HG03103 (cell line): ENCODE data around the gene SBNO2.

ENCODE experiments used
- ATAC-seq: cut with Tn5 transposase; IDR thresholded peaks from one replicate; pipeline ENCODE4 v1.9.1; 2021; ENCODE audit warnings: low read depth; ENCODE audit not compliant: unreplicated experiment

SBNO2 gene

DNA sequence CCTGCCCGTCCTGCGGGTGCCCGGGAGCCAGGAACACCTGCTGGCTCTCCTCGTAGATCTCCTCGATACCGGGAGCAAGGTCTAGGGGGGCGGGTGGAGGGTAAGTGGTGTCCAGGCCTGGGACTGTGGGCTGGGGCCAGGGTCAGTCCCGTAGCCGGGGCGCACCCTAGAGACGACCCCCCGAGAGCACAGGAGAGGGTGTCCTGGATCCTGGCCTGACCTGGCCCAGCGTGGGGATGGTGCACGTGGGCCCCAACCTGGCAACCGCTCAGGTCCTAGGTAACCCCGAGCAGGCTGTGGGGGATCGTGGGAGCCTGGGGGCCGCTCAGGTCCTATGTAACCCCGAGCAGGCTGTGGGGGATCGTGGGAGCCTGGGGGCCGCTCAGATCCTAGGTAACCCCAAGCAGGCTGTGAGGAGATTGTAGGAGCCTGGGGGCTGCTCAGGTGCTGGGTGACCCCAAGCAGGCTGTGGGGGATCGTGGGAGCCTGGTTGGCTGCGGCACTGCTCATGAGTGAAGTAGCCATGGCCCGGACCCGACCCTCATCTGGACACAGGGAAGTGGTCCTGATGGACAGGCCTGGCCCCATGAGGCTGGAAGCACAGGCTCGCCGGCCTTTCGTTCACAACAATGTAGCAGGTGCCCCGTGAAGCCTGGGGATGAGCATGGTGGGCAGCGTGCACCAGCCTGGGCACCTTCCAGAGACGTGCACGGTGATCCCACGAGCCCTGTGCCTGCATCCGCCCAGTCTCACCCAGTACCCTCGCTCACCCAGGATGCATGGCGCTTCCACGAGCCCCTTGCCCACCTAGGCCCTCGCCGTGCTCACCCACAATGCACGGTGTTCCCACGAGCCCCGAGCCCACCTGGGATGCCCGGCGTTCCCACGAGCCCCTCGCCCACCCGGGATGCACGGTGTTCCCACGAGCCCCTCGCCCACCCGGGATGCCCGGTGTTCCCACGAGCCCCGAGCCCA lies 64.1 kb downstream of the SBNO2 start:
- ATAC-seq, result no peak

- ATAC-seq, result no peak
Measured at GRCh38 chr19:1109032-1109551, 65.0 kb downstream of the SBNO2 start.

GRCh38 chr19:1108291-1109031 lies 65.6 kb downstream of the SBNO2 start:
- no peak for ATAC-seq

GRCh38 chr19:1107661-1108261 lies 66.3 kb downstream of the SBNO2 start:
- no peak for ATAC-seq

- ATAC-seq, result no peak
Measured at GRCh38 chr19:1106841-1107660, 67.0 kb downstream of the SBNO2 start.

DNA sequence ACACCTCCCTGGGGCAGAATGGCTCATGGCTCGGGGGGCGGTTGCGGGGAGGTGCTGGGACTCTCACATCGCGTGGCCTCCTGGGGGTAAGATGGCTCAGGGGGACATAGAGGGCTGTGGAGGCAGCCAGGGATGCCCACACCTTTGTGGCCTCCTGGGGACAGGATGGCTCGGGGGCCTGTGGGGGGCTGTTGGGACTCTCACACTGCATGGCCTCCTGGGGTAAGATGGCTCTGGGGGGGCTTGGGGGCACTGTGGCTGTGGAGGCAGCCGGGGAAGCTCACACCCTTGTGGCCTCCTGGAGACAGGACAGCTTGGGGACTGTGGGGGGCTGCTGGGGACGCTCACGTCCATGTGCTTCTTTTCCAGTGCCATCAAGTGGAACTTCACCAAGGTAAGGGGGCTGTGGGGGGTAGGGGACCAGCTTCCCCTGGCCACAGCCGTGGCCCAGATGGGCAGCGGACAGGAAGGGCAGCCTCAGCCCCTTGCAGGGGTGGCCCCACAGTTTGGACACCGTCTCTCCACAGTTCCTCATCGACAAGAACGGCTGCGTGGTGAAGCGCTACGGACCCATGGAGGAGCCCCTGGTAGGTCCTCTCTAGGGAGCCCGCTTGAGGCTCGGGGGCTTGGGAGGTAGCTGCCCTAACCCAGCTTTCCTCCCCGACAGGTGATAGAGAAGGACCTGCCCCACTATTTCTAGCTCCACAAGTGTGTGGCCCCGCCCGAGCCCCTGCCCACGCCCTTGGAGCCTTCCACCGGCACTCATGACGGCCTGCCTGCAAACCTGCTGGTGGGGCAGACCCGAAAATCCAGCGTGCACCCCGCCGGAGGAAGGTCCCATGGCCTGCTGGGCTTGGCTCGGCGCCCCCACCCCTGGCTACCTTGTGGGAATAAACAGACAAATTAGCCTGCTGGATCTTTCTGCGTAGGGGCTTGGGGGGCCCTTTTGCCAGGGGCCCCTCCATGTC lies 67.9 kb downstream of the SBNO2 start:
- ATAC-seq, result no peak

DNA sequence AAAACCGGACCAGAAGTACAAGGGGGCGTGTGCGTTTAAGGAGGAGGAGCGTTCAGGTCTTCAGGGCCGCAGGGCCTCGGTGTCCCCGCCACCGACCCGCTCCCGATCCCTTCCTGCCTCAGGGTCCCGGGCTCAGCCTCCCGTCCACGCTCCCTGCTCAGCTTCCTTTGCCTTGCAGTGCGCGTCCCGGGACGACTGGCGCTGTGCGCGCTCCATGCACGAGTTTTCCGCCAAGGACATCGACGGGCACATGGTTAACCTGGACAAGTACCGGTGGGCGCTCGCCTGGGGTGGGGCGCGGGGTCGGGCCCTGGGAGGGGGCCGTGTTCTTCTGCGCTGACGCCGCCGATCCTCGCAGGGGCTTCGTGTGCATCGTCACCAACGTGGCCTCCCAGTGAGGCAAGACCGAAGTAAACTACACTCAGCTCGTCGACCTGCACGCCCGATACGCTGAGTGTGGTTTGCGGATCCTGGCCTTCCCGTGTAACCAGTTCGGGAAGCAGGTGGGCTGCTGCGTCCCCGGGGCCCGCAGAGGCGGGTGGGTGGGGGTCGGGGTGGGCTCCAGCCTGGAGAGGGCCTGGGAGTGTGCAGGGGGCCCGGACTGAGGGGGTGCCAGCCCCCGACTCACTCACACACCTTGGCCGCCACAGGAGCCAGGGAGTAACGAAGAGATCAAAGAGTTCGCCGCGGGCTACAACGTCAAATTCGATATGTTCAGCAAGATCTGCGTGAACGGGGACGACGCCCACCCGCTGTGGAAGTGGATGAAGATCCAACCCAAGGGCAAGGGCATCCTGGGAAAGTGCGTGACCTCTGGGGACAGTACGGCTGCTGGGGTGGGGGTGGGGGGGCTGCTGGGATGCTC lies 68.8 kb downstream of the SBNO2 start:
- no peak for ATAC-seq

GRCh38 chr19:1104311-1105007 lies 69.6 kb downstream of the SBNO2 start:
- peak; percentile 24 for ATAC-seq

- ATAC-seq, result peak; percentile 65
Measured at GRCh38 chr19:1103708-1104310, 70.3 kb downstream of the SBNO2 start, which contains the start of gene GPX4. GPX4 (plus strand) TSS chr19:1103994; CDS start chr19:1104044, 50 bp downstream.

GRCh38 chr19:1103132-1103707 lies 70.8 kb downstream of the SBNO2 start:
- ATAC-seq, result no peak

DNA sequence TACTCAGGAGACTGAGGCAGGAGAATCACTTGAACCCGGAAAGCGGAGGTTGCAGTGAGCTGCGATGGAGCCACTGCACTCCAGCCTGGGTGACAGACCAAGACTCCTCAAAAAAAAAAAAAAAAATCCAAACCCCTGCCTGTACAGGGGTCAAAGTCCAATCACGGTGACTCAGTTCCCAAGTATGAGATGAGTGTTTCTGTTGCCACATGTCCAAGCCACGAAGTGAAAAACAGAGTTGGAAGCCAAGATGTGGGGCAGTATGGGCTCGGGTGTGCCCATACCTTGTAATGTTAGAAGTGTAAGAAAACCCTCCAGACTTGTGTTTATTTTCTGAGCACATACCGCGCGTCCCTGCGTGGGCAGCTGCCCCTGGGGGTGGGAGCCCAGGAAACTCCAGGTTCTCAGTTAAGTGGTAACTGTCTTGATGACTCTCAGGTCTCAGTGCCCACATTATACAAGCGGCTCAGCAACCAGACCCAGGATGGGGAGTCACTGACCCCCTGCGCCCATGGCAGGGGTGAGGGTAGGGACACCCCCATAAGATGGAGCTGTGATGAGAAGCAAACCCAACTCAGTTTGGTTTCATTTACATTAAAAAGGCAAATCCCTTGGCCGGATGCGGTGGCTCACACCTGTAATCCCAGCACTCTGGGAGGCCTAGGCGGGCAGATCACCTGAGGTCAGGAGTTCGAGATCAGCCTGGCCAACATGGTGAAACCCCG lies 71.5 kb downstream of the SBNO2 start:
- no peak for ATAC-seq

GRCh38 chr19:1101337-1101698 lies 72.8 kb downstream of the SBNO2 start:
- ATAC-seq, result no peak

DNA sequence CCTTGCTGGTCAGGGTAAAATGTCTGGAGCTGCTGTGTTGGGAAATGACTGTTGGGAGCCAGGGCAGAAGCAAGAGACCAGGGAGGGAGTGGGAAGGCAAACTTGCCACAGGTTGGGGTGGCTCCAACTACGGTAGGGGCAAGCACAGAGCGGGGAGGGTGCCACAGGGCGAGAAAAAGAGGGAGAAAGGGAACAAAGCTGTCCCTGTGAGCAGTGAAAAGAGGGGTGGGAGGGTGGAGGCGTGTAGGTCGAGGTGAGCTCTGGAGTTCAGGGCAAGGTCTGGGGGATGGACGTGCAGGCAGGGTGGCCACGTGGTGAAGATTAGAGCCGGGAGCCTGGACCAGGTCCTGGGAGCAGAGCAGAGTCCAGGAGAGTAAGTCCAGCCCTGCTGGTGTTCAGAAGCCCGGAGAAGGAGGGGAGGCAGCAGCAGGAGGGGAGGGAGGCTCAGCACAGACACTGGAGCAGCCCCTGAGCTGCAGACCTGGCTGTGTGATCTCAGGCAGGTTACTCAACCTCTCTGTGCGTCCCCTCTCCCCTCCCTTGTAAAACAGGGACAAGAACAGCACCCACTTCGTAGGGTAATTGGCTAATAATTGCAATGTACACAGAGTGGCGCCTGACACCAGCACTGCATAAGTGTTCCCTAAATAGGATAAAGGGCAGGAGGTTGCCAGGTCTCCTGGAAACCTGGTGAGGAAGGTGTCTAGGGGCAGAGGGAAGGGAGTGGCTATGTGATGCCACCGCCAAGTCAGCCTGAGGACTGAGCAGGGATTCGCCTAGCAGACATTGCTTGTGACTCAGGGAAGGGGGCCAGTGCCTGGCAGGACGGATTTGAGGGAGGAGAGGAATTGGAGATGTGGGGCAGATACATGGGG lies 75.7 kb downstream of the SBNO2 start:
- ATAC-seq, result no peak

GRCh38 chr19:1097810-1098176 lies 76.3 kb downstream of the SBNO2 start:
- no peak for ATAC-seq
